OCI-LY1 (cell line): Measurements from ENCODE around the gene ZNF311.

Experiments
- H2AFZ ChIP-seq: fragments of 200-600 bp; sonication (generic), shearing (Covaris generic); 2 replicates; pipeline ENCODE4 v1.6.0; 2014; ENCODE audit warnings: antibody characterized with exemption, mild to moderate bottlenecking, low read length
- H3F3A ChIP-seq: fragments of 200-600 bp; sonication (generic), shearing (Covaris generic); 2 replicates; pipeline ENCODE4 v1.6.0; 2014; ENCODE audit warnings: mild to moderate bottlenecking, antibody characterized with exemption, low read length, moderate library complexity; ENCODE audit not compliant: insufficient read depth
- H3K27ac ChIP-seq: fragments of 200-600 bp; sonication (generic); 2 replicates; pipeline ENCODE4 v1.5.1; 2014; ENCODE audit warnings: low read length, mixed run types, mild to moderate bottlenecking, low read depth; ENCODE audit not compliant: poor library complexity, severe bottlenecking
- H3K27me3 ChIP-seq: fragments of 200-600 bp; sonication (generic); 2 replicates; pipeline ENCODE4 v1.6.0; 2014; ENCODE audit warnings: antibody characterized with exemption, mild to moderate bottlenecking, low read length, moderate library complexity; ENCODE audit not compliant: insufficient read depth
- H3K36me3 ChIP-seq: fragments of 200-600 bp; sonication (generic); 2 replicates; pipeline ENCODE4 v1.6.1; 2014; ENCODE audit warnings: mild to moderate bottlenecking, antibody characterized with exemption, low read length, moderate library complexity, mixed read lengths; ENCODE audit not compliant: insufficient read depth
- H3K4me1 ChIP-seq: fragments of 200-600 bp; sonication (generic); 2 replicates; pipeline ENCODE4 v1.5.1; 2014; ENCODE audit warnings: mild to moderate bottlenecking, low read length, moderate library complexity; ENCODE audit not compliant: insufficient read depth, severe bottlenecking
- H3K4me2 ChIP-seq: fragments of 200-600 bp; sonication (generic), shearing (Covaris generic); 2 replicates; pipeline ENCODE4 v1.6.1; 2014; ENCODE audit warnings: low read length
- H3K4me3 ChIP-seq: fragments of 200-600 bp; sonication (generic); 2 replicates; pipeline ENCODE4 v1.5.1; 2014; ENCODE audit warnings: low read length, low read depth, mild to moderate bottlenecking, mixed read lengths; ENCODE audit not compliant: poor library complexity, severe bottlenecking
- H3K79me2 ChIP-seq: fragments of 200-600 bp; shearing (Covaris generic); 2 replicates; pipeline ENCODE4 v1.6.1; 2016; ENCODE audit warnings: mixed run types, low read length, mixed read lengths; ENCODE audit not compliant: insufficient read depth
- H3K9ac ChIP-seq: fragments of 200-600 bp; sonication (generic), shearing (Covaris generic); 2 replicates; pipeline ENCODE4 v1.6.1; 2014; ENCODE audit warnings: mild to moderate bottlenecking, low read length, mixed read lengths
- H3K9me2 ChIP-seq: fragments of 200-600 bp; sonication (generic), shearing (Covaris generic); 2 replicates; pipeline ENCODE4 v1.6.1; 2014; ENCODE audit warnings: low read depth, mild to moderate bottlenecking, low read length, mixed read lengths
- H3K9me3 ChIP-seq: fragments of 200-600 bp; shearing (Covaris generic); 2 replicates; pipeline ENCODE4 v1.6.1; 2014; ENCODE audit warnings: low read length, mixed read lengths
- H4K20me1 ChIP-seq: fragments of 200-600 bp; sonication (generic), shearing (Covaris generic); 2 replicates; pipeline ENCODE4 v1.6.0; 2016; ENCODE audit warnings: mild to moderate bottlenecking, low read length; ENCODE audit not compliant: insufficient read depth
- CTCF ChIP-seq: fragments of 200-600 bp; sonication (generic), shearing (Covaris generic); IDR thresholded peaks from 2 replicates; pipeline ENCODE4 v1.5.1; 2017; ENCODE audit warnings: mild to moderate bottlenecking, antibody characterized with exemption, low read length, moderate library complexity, mixed read lengths
- EZH2 ChIP-seq: fragments of 200-600 bp; sonication (generic), shearing (Covaris generic); IDR thresholded peaks from 2 replicates; pipeline ENCODE4 v1.8.0; 2017; ENCODE audit warnings: borderline replicate concordance, mixed run types, mild to moderate bottlenecking, antibody characterized with exemption, low read length, moderate library complexity, mixed read lengths

ZNF311 gene

GRCh38 chr6:29028821-29029220, 23.7 kb upstream of the ZNF311 start:
- no peak overlapping the region for H3K4me3 ChIP-seq
- no peak overlapping the region for H2AFZ ChIP-seq
- no peak overlapping the region for H3K9ac ChIP-seq
- no peak overlapping the region for H3K4me2 ChIP-seq
- no peaks in the 10 kb centered on the region for H3K9me2 ChIP-seq
- H3K36me3 ChIP-seq: no peaks in the 10 kb centered on the region
- no peaks in the 10 kb centered on the region for H3K27me3 ChIP-seq
- H3K4me1 ChIP-seq: no peaks in the 10 kb centered on the region
- H3F3A ChIP-seq: no peaks in the 10 kb centered on the region
- H3K79me2 ChIP-seq: no peaks in the 10 kb centered on the region
- no peaks in the 10 kb centered on the region for H4K20me1 ChIP-seq
- H3K9me3 ChIP-seq: no peaks in the 10 kb centered on the region
- TF ChIP-seq CTCF (no peak), EZH2 (no peak)
- H3K27ac ChIP-seq: no peak overlapping the region

DNA sequence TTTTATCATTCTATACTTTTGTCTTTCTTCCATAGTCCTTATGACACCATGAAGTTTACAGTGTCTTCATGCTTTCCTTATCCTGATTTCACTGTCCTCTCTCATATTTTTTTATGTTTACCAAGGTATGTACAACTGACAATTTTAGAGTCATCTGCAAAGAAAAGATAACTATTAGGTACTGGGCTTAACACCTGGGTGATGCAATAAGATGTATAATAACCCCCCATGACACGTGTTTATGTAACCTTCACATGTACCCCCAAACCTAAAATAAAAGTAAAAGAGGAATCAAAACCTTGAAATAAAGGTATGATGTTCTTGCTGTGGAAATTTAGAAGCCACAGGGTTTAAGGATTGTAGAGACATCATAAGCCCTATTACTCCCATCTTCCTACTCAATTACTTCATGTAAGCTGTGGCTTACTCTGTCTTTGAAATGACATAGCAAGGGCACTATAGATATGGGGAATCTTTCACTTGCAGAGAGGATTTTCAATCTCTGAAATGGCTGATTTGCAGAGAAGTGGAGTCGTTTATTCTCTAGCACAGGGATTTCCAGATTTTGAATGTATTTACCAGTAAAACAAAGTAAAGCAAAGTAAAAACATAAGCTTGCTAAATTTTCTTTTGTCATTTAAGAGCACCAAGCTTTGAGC, 20.9 kb upstream of the ZNF311 start:
- no peaks in the 10 kb centered on the region for H3K4me1 ChIP-seq
- no peaks in the 10 kb centered on the region for H4K20me1 ChIP-seq
- TF ChIP-seq CTCF (no peak), EZH2 (no peak)
- H3K27ac ChIP-seq: no peak overlapping the region
- no peak overlapping the region for H2AFZ ChIP-seq
- no peak overlapping the region for H3K9ac ChIP-seq
- H3K27me3 ChIP-seq: no peaks in the 10 kb centered on the region
- H3K9me3 ChIP-seq: no peaks in the 10 kb centered on the region
- H3K36me3 ChIP-seq: no peaks in the 10 kb centered on the region
- H3K9me2 ChIP-seq: no peaks in the 10 kb centered on the region
- H3K4me3 ChIP-seq: no peak overlapping the region
- H3K79me2 ChIP-seq: no peaks in the 10 kb centered on the region
- no peaks in the 10 kb centered on the region for H3F3A ChIP-seq
- H3K4me2 ChIP-seq: no peak overlapping the region

DNA sequence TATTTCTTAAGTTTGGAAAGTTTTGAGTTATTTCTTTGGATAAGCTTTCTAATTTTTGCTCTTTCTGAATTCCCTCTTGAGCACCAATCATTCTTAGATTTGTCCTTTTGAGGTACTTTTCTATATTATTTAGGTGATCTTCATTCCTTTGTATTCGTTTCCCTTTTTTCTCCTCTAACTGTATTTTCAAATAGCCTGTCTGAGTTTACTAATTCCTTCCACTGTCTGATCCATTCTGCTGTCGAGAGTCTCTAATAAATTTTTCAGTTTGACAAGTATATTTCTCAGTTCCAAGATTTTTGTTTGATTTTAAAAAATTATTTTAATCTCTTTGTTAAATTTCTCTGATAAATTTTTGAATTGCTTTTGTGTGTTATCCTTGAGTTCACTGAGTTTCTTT, 16.3 kb upstream of the ZNF311 start:
- no peak overlapping the region for H2AFZ ChIP-seq
- H3K4me1 ChIP-seq: no peaks in the 10 kb centered on the region
- H4K20me1 ChIP-seq: no peaks in the 10 kb centered on the region
- H3K9me2 ChIP-seq: no peaks in the 10 kb centered on the region
- TF ChIP-seq CTCF (no peak), EZH2 (no peak)
- no peaks in the 10 kb centered on the region for H3K36me3 ChIP-seq
- H3K27me3 ChIP-seq: no peaks in the 10 kb centered on the region
- H3K79me2 ChIP-seq: no peaks in the 10 kb centered on the region
- no peak overlapping the region for H3K9ac ChIP-seq
- H3K4me3 ChIP-seq: no peak overlapping the region
- no peak overlapping the region for H3K27ac ChIP-seq
- no peaks in the 10 kb centered on the region for H3K9me3 ChIP-seq
- H3K4me2 ChIP-seq: no peak overlapping the region
- no peaks in the 10 kb centered on the region for H3F3A ChIP-seq
